GOT3 (cell line): ENCODE data around the gene HDAC1.

Experiments
- DNase-seq: peaks from one replicate; lab custom pipeline; 2025; ENCODE audit warnings: mixed read lengths; lab: John Stamatoyannopoulos, UW

HDAC1 gene

GRCh38 chr1:32330558-32331151 is 38.8 kb downstream of the HDAC1 start:
- DNase-seq = no peak

GRCh38 chr1:32331549-32331948 is 39.7 kb downstream of the HDAC1 start:
- no peak for DNase-seq

GRCh38 chr1:32332290-32333079 is 40.6 kb downstream of the HDAC1 start:
- no peak for DNase-seq

- DNase-seq = no peak
These were observed 41.5 kb downstream of the HDAC1 start for GRCh38 chr1:32333251-32333963.

GRCh38 chr1:32334274-32334861 is 42.5 kb downstream of the HDAC1 start:
- DNase-seq = no peak

- no peak for DNase-seq
These were observed 43.1 kb downstream of the HDAC1 start for GRCh38 chr1:32334864-32335534.

GRCh38 chr1:32335535-32335789 is 43.6 kb downstream of the HDAC1 start:
- no peak for DNase-seq

GRCh38 chr1:32335790-32336590 is 44.1 kb downstream of the HDAC1 start, which contains the start of gene MARCKSL1:
Gene MARCKSL1 (minus strand): TSS chr1:32336233. CDS start chr1:32336033, 200 bp downstream.
- no peak for DNase-seq

- no peak for DNase-seq
These were observed 44.7 kb downstream of the HDAC1 start for GRCh38 chr1:32336591-32336932.

GRCh38 chr1:32336963-32337675 is 45.2 kb downstream of the HDAC1 start:
- DNase-seq = no peak

- DNase-seq = no peak
These were observed 46.2 kb downstream of the HDAC1 start for GRCh38 chr1:32337855-32338636.

GRCh38 chr1:32338637-32339145 is 46.8 kb downstream of the HDAC1 start:
- DNase-seq = no peak

- no peak for DNase-seq
These were observed 47.6 kb downstream of the HDAC1 start for GRCh38 chr1:32339363-32339978.

GRCh38 chr1:32341186-32341757 is 49.4 kb downstream of the HDAC1 start:
- no peak for DNase-seq

GRCh38 chr1:32341971-32342370 is 50.1 kb downstream of the HDAC1 start:
- DNase-seq = no peak

GRCh38 chr1:32342704-32343103 is 50.8 kb downstream of the HDAC1 start:
- DNase-seq = no peak

- no peak for DNase-seq
These were observed 53.5 kb downstream of the HDAC1 start for GRCh38 chr1:32345289-32345827.

GRCh38 chr1:32346532-32347157 is 54.8 kb downstream of the HDAC1 start:
- no peak for DNase-seq
